GM18909 (cell line): ENCODE measurements around the gene PLK4.
"Not testable (repeated sequence)": the region's sequence is repeated elsewhere in the genome, so short reads cannot be mapped to it uniquely, and the experiment has no call there.

ENCODE experiments used
- ATAC-seq: cut with Tn5 transposase; IDR thresholded peaks from one replicate; pipeline ENCODE4 v1.9.1; 2021; ENCODE audit warnings: mild to moderate bottlenecking; ENCODE audit not compliant: unreplicated experiment, poor library complexity

PLK4 gene

DNA sequence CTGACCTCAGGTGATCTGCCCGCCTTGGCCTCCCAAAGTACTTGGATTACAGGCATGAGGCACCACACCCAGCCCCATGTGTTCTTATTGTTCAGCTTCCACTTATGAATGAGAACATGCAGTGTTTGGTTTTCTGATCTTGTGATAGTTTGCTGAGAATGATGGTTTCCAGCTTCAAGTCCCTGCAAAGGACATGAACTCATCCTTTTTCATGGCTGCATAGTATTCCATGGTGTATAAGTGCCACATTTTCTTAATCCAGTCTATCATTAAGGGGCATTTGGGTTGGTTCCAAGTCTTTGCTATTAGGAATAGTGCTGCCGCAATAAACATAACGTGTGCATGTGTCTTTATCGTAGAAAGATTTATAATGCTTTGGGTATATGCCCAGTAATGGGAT is 19.0 kb downstream of the PLK4 start:
- ATAC-seq: not testable (repeated sequence)

DNA sequence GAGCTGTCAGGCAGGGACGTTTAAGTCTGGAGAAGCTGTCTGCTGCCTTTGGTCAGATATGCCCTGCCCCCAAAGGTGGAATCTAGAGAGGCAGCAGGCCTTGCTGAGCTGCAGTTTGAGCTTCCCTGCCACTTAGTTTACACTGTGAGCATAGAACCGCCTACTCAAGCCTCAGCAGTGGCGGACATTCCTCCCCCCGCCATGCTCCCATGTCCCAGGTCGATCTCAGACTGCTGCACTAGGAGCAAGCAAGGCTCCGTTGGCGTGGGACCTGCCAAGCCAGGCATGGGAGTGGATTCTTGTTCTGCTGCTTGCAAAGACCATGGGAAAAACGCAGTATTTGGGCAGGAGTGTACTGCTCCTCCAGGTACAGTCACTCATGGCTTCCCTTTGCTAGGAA is 24.3 kb downstream of the PLK4 start:
- no peak for ATAC-seq

DNA sequence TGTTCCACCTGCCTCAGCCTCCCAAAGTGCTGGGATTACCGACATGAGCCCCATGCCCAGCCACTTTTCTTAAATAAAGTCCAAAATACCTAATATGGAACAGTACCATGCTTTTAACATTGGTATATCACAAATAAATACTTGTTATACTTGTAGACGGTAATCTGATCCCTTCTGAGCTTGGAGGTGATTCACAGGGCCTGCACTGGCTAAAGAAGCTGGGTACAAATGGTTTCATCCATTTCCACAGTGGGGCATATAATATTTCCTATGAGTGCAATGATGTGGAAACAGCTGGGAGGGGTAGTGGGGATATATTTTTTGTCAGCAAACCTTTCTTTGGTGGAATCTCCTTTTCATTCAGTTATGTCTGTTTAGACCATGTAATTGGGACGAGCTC is 35.8 kb downstream of the PLK4 start:
- ATAC-seq: no peak

DNA sequence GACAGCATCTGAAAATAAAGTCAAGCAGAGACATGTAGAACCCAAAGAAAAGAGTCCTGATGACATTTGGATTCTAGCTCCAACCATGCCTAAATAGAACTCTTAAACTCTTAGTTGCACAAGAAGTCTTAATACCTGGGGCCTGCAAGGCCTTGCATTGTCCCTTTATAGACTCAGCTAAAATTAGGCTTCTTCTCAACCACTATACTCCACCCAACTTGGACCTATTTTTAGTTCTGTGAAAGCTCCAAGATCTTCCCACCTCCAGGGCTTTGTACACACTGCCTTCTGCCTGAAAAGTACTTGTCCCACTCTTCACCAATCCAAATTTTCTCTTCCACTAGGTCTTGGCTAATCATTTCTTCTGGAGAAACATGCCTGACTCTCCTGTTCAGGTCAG is 36.5 kb downstream of the PLK4 start:
- no peak for ATAC-seq

DNA sequence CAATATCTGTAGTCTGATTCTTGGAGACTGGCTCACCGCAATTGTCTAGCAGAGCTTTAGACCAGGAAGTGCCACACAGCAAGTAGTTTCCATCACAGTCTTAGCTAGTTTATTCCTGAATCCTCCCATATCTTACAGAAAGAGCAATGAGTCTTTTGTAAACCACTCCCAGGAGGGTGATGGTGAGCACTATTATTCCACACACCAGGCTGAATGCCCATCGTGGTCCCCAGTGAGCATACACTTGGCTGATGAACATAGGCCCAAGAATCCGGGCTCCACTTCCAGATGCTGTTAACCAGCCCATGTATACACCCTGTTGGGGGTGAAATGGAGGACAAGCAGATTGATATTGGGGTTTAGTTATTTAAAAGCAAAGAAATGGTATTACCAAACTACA is 39.8 kb downstream of the PLK4 start:
- no peak for ATAC-seq

DNA sequence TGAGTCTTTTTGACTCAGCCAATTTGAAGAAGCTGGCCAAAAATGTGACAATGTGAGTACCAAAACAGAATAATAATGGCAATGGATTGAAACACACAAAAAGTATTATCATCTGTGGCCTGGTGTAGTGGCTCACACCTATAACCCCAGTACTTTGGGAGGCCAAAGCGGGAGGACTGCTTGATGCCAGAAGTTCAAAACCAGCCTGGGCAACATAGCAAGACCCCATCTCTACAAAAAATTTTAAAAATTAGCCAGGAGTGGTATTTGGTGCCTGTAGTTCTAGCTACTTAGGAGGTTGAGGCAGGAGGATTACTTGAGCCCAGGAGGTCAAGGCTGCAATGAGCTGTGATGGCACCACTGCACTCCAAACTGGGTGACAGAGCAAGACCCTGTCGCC is 41.5 kb downstream of the PLK4 start:
- no peak for ATAC-seq

DNA sequence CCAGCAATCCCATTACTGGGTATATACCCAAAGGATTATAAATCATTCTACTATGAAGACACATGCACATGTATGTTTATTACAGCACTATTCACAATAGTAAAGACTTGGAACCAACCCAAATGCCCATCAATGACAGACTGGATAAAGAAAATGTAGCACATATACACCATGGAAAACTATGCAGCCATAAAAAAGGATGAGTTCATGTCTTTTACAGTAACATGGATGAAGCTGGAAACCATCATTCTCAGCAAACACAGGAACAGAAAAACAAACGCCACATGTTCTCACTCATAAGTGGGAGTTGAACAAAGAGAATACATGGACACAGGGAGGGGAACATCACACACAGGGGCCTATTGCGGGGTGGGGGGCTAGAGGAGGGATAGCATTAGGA is 45.0 kb downstream of the PLK4 start:
- ATAC-seq: not testable (repeated sequence)

DNA sequence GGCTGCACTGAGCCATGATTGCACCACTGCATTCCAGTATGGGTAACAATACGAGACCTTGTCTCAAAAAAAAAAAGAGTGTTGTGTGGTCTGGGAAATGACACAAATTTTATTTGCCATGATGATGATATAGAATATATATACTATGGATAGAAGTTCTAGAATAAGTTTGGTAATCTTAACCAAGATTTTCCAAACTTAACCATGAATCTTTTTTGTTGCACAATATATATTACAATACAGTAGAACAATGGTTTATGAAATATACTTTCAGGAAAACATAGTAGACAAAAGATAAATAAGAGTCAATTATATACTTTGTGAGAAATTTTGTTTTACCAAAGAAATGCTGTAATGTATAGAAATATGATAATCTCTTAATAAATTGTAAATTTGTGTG is 49.5 kb downstream of the PLK4 start:
- ATAC-seq: no peak

DNA sequence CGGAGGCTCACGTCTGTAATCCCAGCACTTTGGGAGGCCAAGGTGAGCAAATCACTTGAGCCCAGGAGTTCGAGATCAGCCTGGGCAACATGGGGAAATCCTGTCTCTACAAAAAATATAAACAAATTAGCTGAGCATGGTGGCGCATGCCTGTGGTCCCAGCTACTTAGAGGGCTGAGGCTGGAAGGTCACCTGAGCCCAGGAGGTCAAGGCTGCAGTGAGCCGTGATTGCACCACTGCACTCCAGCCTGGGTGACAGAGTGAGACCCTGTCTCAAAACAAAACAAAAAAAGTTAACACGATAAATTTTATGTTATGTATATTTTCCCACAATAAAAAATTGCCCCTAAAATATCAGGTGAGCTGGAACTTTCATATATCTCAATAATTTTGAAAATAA is 51.1 kb downstream of the PLK4 start:
- not testable (repeated sequence) for ATAC-seq

DNA sequence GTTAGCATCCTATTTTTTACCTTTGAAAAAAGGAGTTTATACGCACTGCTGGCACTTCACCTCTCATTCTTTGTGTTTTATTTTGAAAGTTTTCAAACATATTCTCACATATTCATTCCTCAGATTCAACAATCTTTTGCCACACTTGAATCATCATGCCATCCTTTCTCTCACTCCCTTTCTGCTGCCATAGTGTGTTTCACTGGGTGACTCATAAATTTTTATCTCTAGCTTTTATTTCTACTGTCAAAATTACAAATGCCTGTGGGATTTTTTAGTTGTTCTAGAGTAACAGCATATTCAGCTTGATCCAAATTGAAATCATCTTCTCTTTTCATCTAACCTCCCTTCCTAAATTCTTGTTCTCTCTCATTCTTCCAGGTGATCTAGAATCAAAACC is 56.3 kb downstream of the PLK4 start:
- no peak for ATAC-seq
